Measurements from ENCODE around the gene BNC2. TPM values are rescaled to one million over a fixed set of nuclear protein-coding genes. Genes with fewer than 3 reads are reported as not detected.
A peak's percentile ranks its signal among the peaks of the same experiment; 100 is the strongest.

BNC2 gene
- total RNA-seq, 4 donors from 2014 or later, result 90.2 to 130 (median 100.0) TPM

GRCh38 chr9:16726718-16727451, 143.6 kb downstream of the BNC2 start:
- peak overlapping the region; percentile 68 to 96 (median 90) for H3K27ac ChIP-seq
- ATAC-seq, result peak; percentile 88
- TF ChIP-seq POLR2A (IDR thresholded peaks at IDR 0.05), result peak; percentile 70 to 71
- no peak for TF ChIP-seq EP300 (IDR thresholded peaks at IDR 0.05)
- peak in 1 of 4 experiments; percentile 7 for TF ChIP-seq CTCF (IDR thresholded peaks at IDR 0.05)
- TF ChIP-seq POLR2AphosphoS5 (IDR thresholded peaks at IDR 0.05), result peak; percentile 92
- peak overlapping the region; percentile 52 to 63 for H3K4me3 ChIP-seq
- no peaks in the 10 kb centered on the region for H3K9me3 ChIP-seq
- peaks cover 8 to 77% (median 9%) of the 10 kb centered on the region in 3 donors for H3K4me1 ChIP-seq
- H3K36me3 ChIP-seq, result no peaks in the 10 kb centered on the region
- WGBS, 2 donors (ENCODE audit: low coverage in 1 of 2), result 0% methylated on average over 5 to 8 of the region's 60 CpGs
- no peaks in the 10 kb centered on the region for H3K27me3 ChIP-seq

GRCh38 chr9:16726029-16726428, 144.4 kb downstream of the BNC2 start:
- ATAC-seq, result no peak
- TF ChIP-seq CTCF (IDR thresholded peaks at IDR 0.05) (no peak), POLR2A (IDR thresholded peaks at IDR 0.05) (no peak), POLR2AphosphoS5 (IDR thresholded peaks at IDR 0.05) (no peak), EP300 (IDR thresholded peaks at IDR 0.05) (no peak)
- H3K9me3 ChIP-seq, result no peaks in the 10 kb centered on the region
- H3K27ac ChIP-seq, result peak overlapping the region in 3 of 4 donors; percentile 87 to 96 (median 92)
- H3K36me3 ChIP-seq, result no peaks in the 10 kb centered on the region
- H3K27me3 ChIP-seq, result no peaks in the 10 kb centered on the region
- 53 to 63% methylated on average over 7 of the region's 7 CpGs for WGBS, 2 donors (ENCODE audit: low coverage in 1 of 2)
- peak overlapping the region in 1 of 2 donors; percentile 63 for H3K4me3 ChIP-seq
- peaks cover 8 to 81% (median 9%) of the 10 kb centered on the region in 3 donors for H3K4me1 ChIP-seq

GRCh38 chr9:16725066-16725465, 145.4 kb downstream of the BNC2 start:
- no peak overlapping the region for H3K4me3 ChIP-seq
- no peaks in the 10 kb centered on the region for H3K36me3 ChIP-seq
- TF ChIP-seq EP300 (IDR thresholded peaks at IDR 0.05) (no peak), POLR2A (IDR thresholded peaks at IDR 0.05) (no peak), POLR2AphosphoS5 (IDR thresholded peaks at IDR 0.05) (no peak), CTCF (IDR thresholded peaks at IDR 0.05) (no peak)
- peak overlapping the region in 1 of 4 donors; percentile 92 for H3K27ac ChIP-seq
- peaks cover 5 to 81% (median 9%) of the 10 kb centered on the region in 3 donors for H3K4me1 ChIP-seq
- no peaks in the 10 kb centered on the region for H3K9me3 ChIP-seq
- ATAC-seq, result no peak
- no peaks in the 10 kb centered on the region for H3K27me3 ChIP-seq
- 60 to 69% methylated on average over 3 of the region's 3 CpGs for WGBS, 2 donors (ENCODE audit: low coverage in 1 of 2)

GRCh38 chr9:16721972-16722371, 148.5 kb downstream of the BNC2 start:
- Histone ChIP-seq H3K36me3 (no peaks in the 10 kb centered on the region), H3K9me3 (no peaks in the 10 kb centered on the region), H3K4me1 (peaks cover 0 to 82% (median 4%) of the 10 kb centered on the region in 3 donors), H3K27me3 (no peaks in the 10 kb centered on the region), H3K27ac (peak overlapping the region in 3 of 4 donors; percentile 3 to 52 (median 52)), H3K4me3 (no peak overlapping the region)
- WGBS, 2 donors (ENCODE audit: low coverage in 1 of 2), result 32 to 55% methylated on average over 5 to 6 of the region's 6 CpGs
- peak; percentile 80 for ATAC-seq
- TF ChIP-seq POLR2A (IDR thresholded peaks at IDR 0.05), result no peak
- no peak for TF ChIP-seq EP300 (IDR thresholded peaks at IDR 0.05)
- no peak for TF ChIP-seq CTCF (IDR thresholded peaks at IDR 0.05)
- TF ChIP-seq POLR2AphosphoS5 (IDR thresholded peaks at IDR 0.05), result peak; percentile 88

- 71 to 75% methylated on average over 3 of the region's 3 CpGs for WGBS, 2 donors (ENCODE audit: low coverage in 1 of 2)
- ATAC-seq, result no peak
- TF ChIP-seq POLR2A (IDR thresholded peaks at IDR 0.05) (no peak), EP300 (IDR thresholded peaks at IDR 0.05) (no peak), POLR2AphosphoS5 (IDR thresholded peaks at IDR 0.05) (no peak), CTCF (IDR thresholded peaks at IDR 0.05) (no peak)
- peak overlapping the region in 2 of 4 donors; percentile 18 to 52 for H3K27ac ChIP-seq
- H3K36me3 ChIP-seq, result no peaks in the 10 kb centered on the region
- H3K27me3 ChIP-seq, result no peaks in the 10 kb centered on the region
- no peak overlapping the region for H3K4me3 ChIP-seq
- H3K4me1 ChIP-seq, result peaks cover 0 to 70% (median 3%) of the 10 kb centered on the region in 3 donors
- H3K9me3 ChIP-seq, result no peaks in the 10 kb centered on the region
These were observed 150.1 kb downstream of the BNC2 start for GRCh38 chr9:16720386-16720785.
